Measurements from ENCODE around the gene TMEM60. TPM values are rescaled to one million over a fixed set of nuclear protein-coding genes. Genes with fewer than 3 reads are reported as not detected.

Gene TMEM60
- total and polyA plus RNA-seq, 10 of the 15 experiments (the other 5 are each of a cell fraction or from before 2014, with no cell fraction given): 13.2 to 94.2 (median 30.2) TPM

DNA sequence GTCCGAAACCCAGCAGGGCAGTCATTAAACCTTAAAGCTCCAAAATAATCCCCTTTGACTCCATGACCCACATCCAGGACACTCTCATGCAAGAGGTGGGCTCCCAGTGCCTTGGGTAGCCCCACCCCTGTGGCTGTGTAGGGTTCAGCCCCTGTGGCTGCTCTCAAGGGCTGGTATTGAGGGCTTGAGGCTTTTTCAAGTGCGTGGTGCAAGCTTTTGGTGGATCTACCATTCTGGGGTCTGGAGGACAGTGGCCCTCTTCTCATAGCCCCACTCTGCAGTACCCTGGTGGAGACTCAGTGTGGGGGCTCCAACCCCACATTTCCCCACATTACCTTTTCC, 51.4 kb downstream of the TMEM60 start:
- H3K79me2 ChIP-seq (ENCODE audit: control insufficient read depth, insufficient read depth, low read length): no peaks in the 10 kb centered on the region; the same call in none of the 2 replicates
- WGBS (ENCODE audit: insufficient coverage, insufficient replicate concordance, low lambda C conversion rate, missing lambda C conversion rate): 92% methylated on average over 2 of the region's 2 CpGs
- FAIRE-seq: no peak
- TF ChIP-seq NKRF (conservative IDR thresholded peaks at IDR 0.05): no peak
- TF ChIP-seq CHD2 (IDR thresholded peaks at IDR 0.05; ENCODE audit: borderline replicate concordance, low read depth, low read length): no peak
- TF ChIP-seq, protein P1, sequence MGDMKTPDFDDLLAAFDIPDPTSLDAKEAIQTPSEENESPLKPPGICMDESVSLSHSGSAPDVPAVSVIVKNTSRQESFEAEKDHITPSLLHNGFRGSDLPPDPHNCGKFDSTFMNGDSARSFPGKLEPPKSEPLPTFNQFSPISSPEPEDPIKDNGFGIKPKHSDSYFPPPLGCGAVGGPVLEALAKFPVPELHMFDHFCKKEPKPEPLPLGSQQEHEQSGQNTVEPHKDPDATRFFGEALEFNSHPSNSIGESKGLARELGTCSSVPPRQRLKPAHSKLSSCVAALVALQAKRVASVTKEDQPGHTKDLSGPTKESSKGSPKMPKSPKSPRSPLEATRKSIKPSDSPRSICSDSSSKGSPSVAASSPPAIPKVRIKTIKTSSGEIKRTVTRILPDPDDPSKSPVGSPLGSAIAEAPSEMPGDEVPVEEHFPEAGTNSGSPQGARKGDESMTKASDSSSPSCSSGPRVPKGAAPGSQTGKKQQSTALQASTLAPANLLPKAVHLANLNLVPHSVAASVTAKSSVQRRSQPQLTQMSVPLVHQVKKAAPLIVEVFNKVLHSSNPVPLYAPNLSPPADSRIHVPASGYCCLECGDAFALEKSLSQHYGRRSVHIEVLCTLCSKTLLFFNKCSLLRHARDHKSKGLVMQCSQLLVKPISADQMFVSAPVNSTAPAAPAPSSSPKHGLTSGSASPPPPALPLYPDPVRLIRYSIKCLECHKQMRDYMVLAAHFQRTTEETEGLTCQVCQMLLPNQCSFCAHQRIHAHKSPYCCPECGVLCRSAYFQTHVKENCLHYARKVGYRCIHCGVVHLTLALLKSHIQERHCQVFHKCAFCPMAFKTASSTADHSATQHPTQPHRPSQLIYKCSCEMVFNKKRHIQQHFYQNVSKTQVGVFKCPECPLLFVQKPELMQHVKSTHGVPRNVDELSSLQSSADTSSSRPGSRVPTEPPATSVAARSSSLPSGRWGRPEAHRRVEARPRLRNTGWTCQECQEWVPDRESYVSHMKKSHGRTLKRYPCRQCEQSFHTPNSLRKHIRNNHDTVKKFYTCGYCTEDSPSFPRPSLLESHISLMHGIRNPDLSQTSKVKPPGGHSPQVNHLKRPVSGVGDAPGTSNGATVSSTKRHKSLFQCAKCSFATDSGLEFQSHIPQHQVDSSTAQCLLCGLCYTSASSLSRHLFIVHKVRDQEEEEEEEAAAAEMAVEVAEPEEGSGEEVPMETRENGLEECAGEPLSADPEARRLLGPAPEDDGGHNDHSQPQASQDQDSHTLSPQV (IDR thresholded peaks at IDR 0.05): no peak
- TF ChIP-seq SPI1 (IDR thresholded peaks at IDR 0.05; ENCODE audit: borderline replicate concordance, insufficient read depth, low read depth, low read length): no peak
- TF ChIP-seq BCL11A (IDR thresholded peaks at IDR 0.05; ENCODE audit: low read depth, low read length): no peak
- TF ChIP-seq EP300 (IDR thresholded peaks at IDR 0.05; ENCODE audit: borderline replicate concordance in 1 of 2, control insufficient read depth in 1 of 2, low read depth in 2 of 2, low read length in 2 of 2): no peak
- TF ChIP-seq SRF (IDR thresholded peaks at IDR 0.05; ENCODE audit: low read depth in 2 of 2, low read length in 2 of 2): no peak
- no peak for TF ChIP-seq SP1 (IDR thresholded peaks at IDR 0.05; ENCODE audit: low read depth, low read length)
- TF ChIP-seq ASH2L (IDR thresholded peaks at IDR 0.05; ENCODE audit: borderline replicate concordance, low read depth): no peak
- TF ChIP-seq STAT3 (IDR thresholded peaks at IDR 0.05; ENCODE audit: low read depth, low read length): no peak
- no peak for TF ChIP-seq WRNIP1 (IDR thresholded peaks at IDR 0.05; ENCODE audit: borderline replicate concordance, low read depth, low read length)
- TF ChIP-seq, protein P2, sequence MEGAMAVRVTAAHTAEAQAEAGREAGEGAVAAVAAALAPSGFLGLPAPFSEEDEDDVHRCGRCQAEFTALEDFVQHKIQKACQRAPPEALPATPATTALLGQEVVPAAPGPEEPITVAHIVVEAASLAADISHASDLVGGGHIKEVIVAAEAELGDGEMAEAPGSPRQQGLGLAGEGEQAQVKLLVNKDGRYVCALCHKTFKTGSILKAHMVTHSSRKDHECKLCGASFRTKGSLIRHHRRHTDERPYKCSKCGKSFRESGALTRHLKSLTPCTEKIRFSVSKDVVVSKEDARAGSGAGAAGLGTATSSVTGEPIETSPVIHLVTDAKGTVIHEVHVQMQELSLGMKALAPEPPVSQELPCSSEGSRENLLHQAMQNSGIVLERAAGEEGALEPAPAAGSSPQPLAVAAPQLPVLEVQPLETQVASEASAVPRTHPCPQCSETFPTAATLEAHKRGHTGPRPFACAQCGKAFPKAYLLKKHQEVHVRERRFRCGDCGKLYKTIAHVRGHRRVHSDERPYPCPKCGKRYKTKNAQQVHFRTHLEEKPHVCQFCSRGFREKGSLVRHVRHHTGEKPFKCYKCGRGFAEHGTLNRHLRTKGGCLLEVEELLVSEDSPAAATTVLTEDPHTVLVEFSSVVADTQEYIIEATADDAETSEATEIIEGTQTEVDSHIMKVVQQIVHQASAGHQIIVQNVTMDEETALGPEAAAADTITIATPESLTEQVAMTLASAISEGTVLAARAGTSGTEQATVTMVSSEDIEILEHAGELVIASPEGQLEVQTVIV (IDR thresholded peaks at IDR 0.05; ENCODE audit: borderline replicate concordance, partially characterized antibody): no peak
- TF ChIP-seq, protein P3, sequence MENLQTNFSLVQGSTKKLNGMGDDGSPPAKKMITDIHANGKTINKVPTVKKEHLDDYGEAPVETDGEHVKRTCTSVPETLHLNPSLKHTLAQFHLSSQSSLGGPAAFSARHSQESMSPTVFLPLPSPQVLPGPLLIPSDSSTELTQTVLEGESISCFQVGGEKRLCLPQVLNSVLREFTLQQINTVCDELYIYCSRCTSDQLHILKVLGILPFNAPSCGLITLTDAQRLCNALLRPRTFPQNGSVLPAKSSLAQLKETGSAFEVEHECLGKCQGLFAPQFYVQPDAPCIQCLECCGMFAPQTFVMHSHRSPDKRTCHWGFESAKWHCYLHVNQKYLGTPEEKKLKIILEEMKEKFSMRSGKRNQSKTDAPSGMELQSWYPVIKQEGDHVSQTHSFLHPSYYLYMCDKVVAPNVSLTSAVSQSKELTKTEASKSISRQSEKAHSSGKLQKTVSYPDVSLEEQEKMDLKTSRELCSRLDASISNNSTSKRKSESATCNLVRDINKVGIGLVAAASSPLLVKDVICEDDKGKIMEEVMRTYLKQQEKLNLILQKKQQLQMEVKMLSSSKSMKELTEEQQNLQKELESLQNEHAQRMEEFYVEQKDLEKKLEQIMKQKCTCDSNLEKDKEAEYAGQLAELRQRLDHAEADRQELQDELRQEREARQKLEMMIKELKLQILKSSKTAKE (IDR thresholded peaks at IDR 0.05; ENCODE audit: low read depth, poor library complexity, severe bottlenecking): no peak

More for the DNA sequence above, 51.4 kb downstream of the TMEM60 start:
- RAD21 ChIA-PET (ENCODE audit: unreplicated experiment): no interaction called here
- no peak overlapping the region for H2AFZ ChIP-seq (ENCODE audit: control insufficient read depth, low read depth, low read length)
- BruUV-seq (replicated peaks): no TSS peak
- POLR2A ChIA-PET: no interaction called here
- no peak overlapping the region for H3K9ac ChIP-seq (ENCODE audit: control insufficient read depth, insufficient read depth, low read length)
- DNase-seq (ENCODE audit: low read depth, low spot score) (no peak), ATAC-seq (no peak)
- H3K27me3 ChIP-seq (replicated peaks in 1 of 2; ENCODE audit: control insufficient read depth in 2 of 2, insufficient read depth in 2 of 2, low read length in 1 of 2): no peaks in the 10 kb centered on the region
- H3K27ac ChIP-seq (ENCODE audit: control insufficient read depth, insufficient read depth): no peak overlapping the region
- no peak overlapping the region for H3K4me2 ChIP-seq (ENCODE audit: control insufficient read depth, insufficient read depth)
- in situ Hi-C loops (cut with MboI) (no loop called here), intact Hi-C loops (cut with micrococcal nuclease; ENCODE audit: unreplicated experiment) (no loop called here)
- H3K4me1 ChIP-seq (ENCODE audit: control insufficient read depth, insufficient read depth, low read length): no peaks in the 10 kb centered on the region
- SMC1A ChIA-PET (ENCODE audit: uncharacterized antibody, unreplicated experiment): interaction anchor here (1.5 to 2.2 kb wide), 3 partner anchors 10 to 89 kb away, joined by 3 to 9 read pairs (median 7); no protein-coding TSS in a partner anchor
- CTCF ChIA-PET: interaction anchor here (2.1 to 2.3 kb wide), 2 partner anchors 89 to 96 kb away, joined by 6 to 8 read pairs; no protein-coding TSS in a partner anchor
- H3K36me3 ChIP-seq (ENCODE audit: control insufficient read depth in 2 of 2, insufficient read depth in 2 of 2, low read length in 1 of 2): peaks cover 3 to 6% of the 10 kb centered on the region in 2 experiments; a peak in 2 of 4 replicates
- H3K9me3 ChIP-seq (replicated peaks; ENCODE audit: control insufficient read depth, insufficient read depth, low read length): no peaks in the 10 kb centered on the region
- no peaks in the 10 kb centered on the region for H4K20me1 ChIP-seq (ENCODE audit: control insufficient read depth, insufficient read depth)
- H3K4me3 ChIP-seq: no peak overlapping the region
